Thyroid gland (tissue), 4 donors: ENCODE measurements around the gene DNA2. TPM values are rescaled to one million over a fixed set of nuclear protein-coding genes. Genes with fewer than 3 reads are reported as not detected.

Source experiments
- DNase-seq, 2 donors: peaks; one replicate each; pipeline ENCODE4 v3.0.0-alpha.2; 2019
- H3K27ac ChIP-seq, 3 donors: fragments of 200-600 bp; sonication (generic); 1 replicate in 2 of 3; 2 replicates in 1 of 3; pipeline ENCODE4 v1.5.1; 2016 to 2019; ENCODE audit warnings: mild to moderate bottlenecking in 1 of 3, moderate library complexity in 1 of 3
- H3K27me3 ChIP-seq: fragments of 200-600 bp; sonication (generic); one replicate; pipeline ENCODE4 v1.5.1; 2019
- H3K36me3 ChIP-seq, 2 donors: fragments of 200-600 bp; sonication (generic); one replicate each; pipeline ENCODE4 v1.5.1; 2016 to 2019
- H3K4me1 ChIP-seq, 2 donors: fragments of 200-600 bp; sonication (generic); one replicate each; pipeline ENCODE4 v1.5.1; 2017 to 2019
- H3K4me3 ChIP-seq, 3 donors: fragments of 200-600 bp; sonication (generic); replicated peaks in 1 of 3; 1 replicate in 2 of 3; 2 replicates in 1 of 3; pipeline ENCODE4 v1.5.1; 2016; ENCODE audit warnings: mild to moderate bottlenecking in 1 of 3
- H3K9me3 ChIP-seq: fragments of 200-600 bp; sonication (generic); one replicate; pipeline ENCODE4 v1.5.1; 2017
- CTCF ChIP-seq, 6 experiments: fragments of 200-600 bp in 3 of 6; fragments of 450-650 bp in 3 of 6; sonication (generic) in 3 of 6; IDR thresholded peaks; one replicate each; pipeline ENCODE4 v1.5.1; 2016 to 2019; ENCODE audit warnings: antibody characterized with exemption in 6 of 6, mild to moderate bottlenecking in 2 of 6, inconsistent platforms in 1 of 6, moderate library complexity in 1 of 6
- POLR2A ChIP-seq, 2 donors: fragments of 450-650 bp; IDR thresholded peaks; one replicate each; pipeline ENCODE4 v1.6.1; 2017; ENCODE audit warnings: antibody characterized with exemption in 2 of 2, mild to moderate bottlenecking in 2 of 2, moderate library complexity in 1 of 2
- WGBS, 2 donors: methylation state at CpG; one replicate each; pipeline ENCODE4 v1.1.5; 2017; 5-methylcytosine and 5-hydroxymethylcytosine counted together
- intact Hi-C: fragments of 100-400 bp; cut with DNase I; formaldehyde crosslinking; loops from one replicate; pipeline ENCODE4 v1.15.1; 2023
- total RNA-seq, 4 donors: library from RNA; depleted of rRNA; stranded (reverse); fragments of >200 nt; gene quantifications; one replicate each; pipeline ENCODE4 v1.2.3, GENCODE V29; 2016

The DNA2 gene
- total RNA-seq, 4 donors from 2014 or later = 1.8 to 18.2 (median 4.9) TPM

DNA sequence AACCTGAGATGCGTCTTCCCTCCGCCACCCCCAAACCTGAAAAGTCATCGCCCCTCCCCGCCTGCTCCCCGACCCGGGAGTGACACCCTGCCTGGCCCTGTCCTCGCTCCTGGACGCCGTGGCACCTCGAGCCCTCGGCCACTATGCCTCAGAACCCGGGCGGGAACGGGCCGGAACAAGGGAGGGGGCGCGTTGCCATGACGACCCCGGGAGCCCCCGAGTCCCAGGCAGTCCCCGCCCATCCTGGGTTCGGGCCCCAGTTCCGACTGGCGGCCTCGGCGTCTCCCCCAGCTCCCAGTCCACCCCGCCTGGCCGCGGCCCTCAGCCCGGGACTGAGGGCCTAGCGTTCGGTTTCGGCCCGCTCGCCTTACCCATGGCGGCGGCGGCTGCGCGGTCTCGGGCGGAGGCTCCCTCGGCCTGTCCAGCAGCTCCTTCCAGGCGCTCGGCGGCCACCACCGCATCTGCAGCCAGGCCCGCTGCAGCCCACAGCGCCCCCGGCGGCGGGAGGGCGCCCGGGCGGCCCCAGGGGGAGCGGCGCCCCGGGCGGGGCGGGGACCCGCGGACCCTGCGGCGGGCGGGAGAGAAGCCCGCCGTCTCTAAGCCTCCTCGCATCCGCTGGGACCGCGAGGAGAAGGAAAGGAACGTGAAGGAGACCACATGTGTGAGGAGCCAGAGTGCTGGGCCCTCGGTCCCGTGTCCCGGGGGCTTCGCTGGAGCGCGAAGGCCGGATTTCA, 64.8 kb downstream of the DNA2 start, which contains the start of gene RUFY2:
Gene RUFY2, minus strand, starts transcription at position 463 of the 734 bp plus-strand sequence. Its CDS starts 88 bp downstream, at position 375.
- Histone ChIP-seq H3K27me3 (no peaks in the 10 kb centered on the region), H3K9me3 (no peaks in the 10 kb centered on the region), H3K36me3 (no peaks in the 10 kb centered on the region), H3K4me1 (no peaks in the 10 kb centered on the region), H3K4me3 (peak within 1 kb of the TSS; percentile 57 to 85 (median 64)), H3K27ac (peak within 1 kb of the TSS; percentile 57 to 95 (median 94))
- intact Hi-C loops = no loop called here
- WGBS, 2 donors = 0% methylated on average over 6 to 21 of the region's 79 CpGs
- TF ChIP-seq CTCF (IDR thresholded peaks at IDR 0.05) = peak in 4 of 6 experiments; percentile 33 to 99 (median 96)
- peak; percentile 50 to 70 for TF ChIP-seq POLR2A (IDR thresholded peaks at IDR 0.05)
- DNase-seq = peak; percentile 77 to 83

- Histone ChIP-seq H3K27me3 (no peaks in the 10 kb centered on the region), H3K4me3 (peak overlapping the region; percentile 57 to 85 (median 64)), H3K27ac (peak overlapping the region; percentile 57 to 95 (median 94)), H3K36me3 (peaks cover 2% of the 10 kb centered on the region in 2 donors), H3K4me1 (no peaks in the 10 kb centered on the region), H3K9me3 (no peaks in the 10 kb centered on the region)
- peak; percentile 48 to 53 for DNase-seq
- 1% methylated on average over 16 to 20 of the region's 38 CpGs for WGBS, 2 donors
- TF ChIP-seq POLR2A (IDR thresholded peaks at IDR 0.05) = no peak
- TF ChIP-seq CTCF (IDR thresholded peaks at IDR 0.05) = no peak
- intact Hi-C loops = no loop called here
These were observed 65.5 kb downstream of the DNA2 start for GRCh38 chr10:68406111-68406814.

DNA sequence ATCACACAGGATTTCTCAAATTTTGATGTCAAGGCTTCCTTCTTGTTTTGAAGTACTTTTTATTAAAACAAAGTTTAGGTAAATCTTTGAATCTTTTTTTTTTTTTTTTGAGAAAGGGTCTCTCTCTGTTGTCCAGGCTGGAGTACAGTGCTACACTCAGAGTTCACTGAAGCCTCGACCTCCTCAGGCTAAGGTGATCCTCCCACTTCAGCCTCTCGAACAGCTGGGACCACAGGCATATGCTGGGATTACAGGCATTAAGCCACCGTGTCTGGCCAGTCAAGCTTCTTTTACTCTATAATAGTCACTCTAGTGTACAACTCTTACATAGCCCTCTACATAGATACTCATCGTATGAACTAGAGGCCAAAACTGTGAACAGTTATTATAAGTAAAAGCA, 68.1 kb downstream of the DNA2 start:
- H3K36me3 ChIP-seq = peaks cover 3 to 5% of the 10 kb centered on the region in 2 donors
- no peak overlapping the region for H3K27ac ChIP-seq
- no peaks in the 10 kb centered on the region for H3K9me3 ChIP-seq
- H3K27me3 ChIP-seq = no peaks in the 10 kb centered on the region
- H3K4me1 ChIP-seq = no peaks in the 10 kb centered on the region
- no peak for DNase-seq
- 81 to 89% methylated on average over 4 of the region's 4 CpGs for WGBS, 2 donors
- TF ChIP-seq CTCF (IDR thresholded peaks at IDR 0.05) = no peak
- no peak for TF ChIP-seq POLR2A (IDR thresholded peaks at IDR 0.05)
- no peak overlapping the region for H3K4me3 ChIP-seq
- intact Hi-C loops = no loop called here

GRCh38 chr10:68402276-68402675, 69.5 kb downstream of the DNA2 start:
- H3K9me3 ChIP-seq = no peaks in the 10 kb centered on the region
- H3K27me3 ChIP-seq = no peaks in the 10 kb centered on the region
- H3K36me3 ChIP-seq = peaks cover 5 to 6% of the 10 kb centered on the region in 2 donors
- TF ChIP-seq CTCF (IDR thresholded peaks at IDR 0.05) (no peak), POLR2A (IDR thresholded peaks at IDR 0.05) (no peak)
- 78 to 84% methylated on average over 1 of the region's 1 CpG for WGBS, 2 donors
- no peak for DNase-seq
- intact Hi-C loops = no loop called here
- no peak overlapping the region for H3K4me3 ChIP-seq
- no peaks in the 10 kb centered on the region for H3K4me1 ChIP-seq
- H3K27ac ChIP-seq = no peak overlapping the region

DNA sequence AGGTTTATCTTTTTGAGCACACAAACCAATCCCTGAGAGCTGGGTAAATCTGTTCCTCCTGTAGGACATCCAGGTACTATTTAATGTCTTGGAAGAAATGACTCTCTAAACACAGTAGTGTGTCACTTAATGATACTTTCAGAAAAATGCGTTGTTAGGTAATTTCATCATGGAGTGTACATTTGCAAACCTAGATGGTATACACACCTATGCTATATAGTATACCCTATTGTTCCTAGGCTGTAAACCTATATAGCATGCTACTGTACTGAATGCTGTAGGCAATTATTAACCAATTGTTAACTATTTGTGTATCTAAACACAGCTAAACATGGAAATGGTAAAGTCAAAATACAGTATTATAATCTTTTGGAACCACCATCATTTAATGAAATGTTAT, 74.8 kb downstream of the DNA2 start:
- no peak for DNase-seq
- intact Hi-C loops = no loop called here
- Histone ChIP-seq H3K27ac (no peak overlapping the region), H3K27me3 (no peaks in the 10 kb centered on the region), H3K9me3 (no peaks in the 10 kb centered on the region), H3K36me3 (peaks cover 5 to 19% of the 10 kb centered on the region in 2 donors), H3K4me1 (no peaks in the 10 kb centered on the region), H3K4me3 (no peak overlapping the region)
- TF ChIP-seq CTCF (IDR thresholded peaks at IDR 0.05) (no peak), POLR2A (IDR thresholded peaks at IDR 0.05) (no peak)
- 100% methylated on average over 1 of the region's 1 CpG for WGBS, 2 donors
